Cortex of kidney (tissue), 1 donor: ENCODE data around the gene SLC25A26.

Experiments used
- DNase-seq: peaks from one replicate; lab custom pipeline; 2025; lab: John Stamatoyannopoulos, UW

The SLC25A26 gene

GRCh38 chr3:66396161-66396760 is 175.5 kb downstream of the SLC25A26 start:
- DNase-seq = no peak

GRCh38 chr3:66396888-66397287 is 176.1 kb downstream of the SLC25A26 start:
- DNase-seq = no peak

GRCh38 chr3:66397745-66398144 is 176.9 kb downstream of the SLC25A26 start:
- no peak for DNase-seq

DNA sequence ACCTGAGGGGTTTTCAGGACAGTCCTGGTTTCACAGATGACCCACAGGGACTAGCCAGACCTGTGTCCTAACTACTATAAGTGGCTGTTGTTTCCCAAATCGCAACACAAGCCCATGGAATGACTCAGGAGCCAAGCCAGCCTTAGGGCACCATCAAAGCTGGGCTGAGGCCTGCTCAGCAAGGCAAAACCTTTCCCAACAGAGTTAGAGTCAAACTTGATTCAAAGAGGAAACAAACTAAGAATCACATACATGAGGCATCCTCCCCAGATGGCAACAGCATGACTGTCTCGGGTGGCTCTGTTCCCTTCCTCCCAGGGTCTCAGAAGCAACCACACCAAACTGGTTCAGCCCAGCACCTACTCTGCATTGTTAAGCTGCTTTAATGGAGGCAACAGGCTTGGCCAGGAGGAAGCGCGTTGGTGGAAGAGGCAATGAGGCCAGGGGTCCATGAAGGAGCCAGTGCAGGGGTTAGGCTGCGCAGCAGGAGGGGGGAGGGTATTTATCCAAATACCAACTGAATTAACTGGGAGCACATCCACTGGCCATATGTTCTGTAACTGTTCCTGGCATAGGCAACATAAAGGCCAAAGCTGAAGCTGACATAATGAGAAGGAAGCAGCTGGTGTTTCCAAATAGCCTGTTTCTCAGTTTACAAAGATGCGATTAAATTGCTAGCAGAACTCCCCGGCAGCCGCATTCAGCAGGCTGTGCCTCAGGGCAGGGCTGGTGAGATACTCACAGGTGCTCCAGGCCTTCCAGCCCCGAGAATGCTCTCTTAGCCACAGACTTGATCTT is 177.6 kb downstream of the SLC25A26 start:
- no peak for DNase-seq

DNA sequence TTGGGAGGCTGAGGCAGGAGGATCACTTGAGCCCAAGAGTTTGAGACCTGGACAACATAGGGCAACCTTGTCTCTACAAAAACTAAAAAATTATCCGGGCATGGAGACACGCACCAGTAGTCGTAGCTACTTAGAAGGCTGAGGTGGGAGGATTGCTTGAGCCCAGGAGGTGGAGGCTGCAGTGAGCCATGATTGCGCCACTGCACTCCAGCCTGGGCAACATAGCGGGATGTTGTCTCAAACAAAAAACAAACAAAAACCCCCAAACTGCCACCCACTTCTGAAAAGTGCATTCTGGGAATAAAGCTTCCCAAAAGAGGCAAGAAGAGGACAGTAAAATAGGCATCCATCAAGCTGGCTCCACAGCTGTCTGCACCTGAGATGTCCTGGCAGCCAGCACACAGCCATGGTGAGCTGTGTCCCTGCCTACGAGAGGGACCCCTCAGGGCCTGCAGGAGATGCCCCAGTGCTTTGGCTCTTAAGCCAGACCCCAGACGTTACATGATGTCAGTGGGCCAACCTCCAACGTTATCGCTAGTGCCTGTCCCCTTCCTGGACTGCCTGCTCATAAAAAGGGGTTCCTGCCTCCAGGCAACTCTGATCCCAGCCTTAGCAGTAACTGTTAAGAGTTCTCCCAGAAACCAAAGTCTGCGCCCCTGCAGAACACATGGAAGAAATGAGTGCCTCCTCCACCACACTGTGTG is 178.9 kb downstream of the SLC25A26 start:
- no peak for DNase-seq

DNA sequence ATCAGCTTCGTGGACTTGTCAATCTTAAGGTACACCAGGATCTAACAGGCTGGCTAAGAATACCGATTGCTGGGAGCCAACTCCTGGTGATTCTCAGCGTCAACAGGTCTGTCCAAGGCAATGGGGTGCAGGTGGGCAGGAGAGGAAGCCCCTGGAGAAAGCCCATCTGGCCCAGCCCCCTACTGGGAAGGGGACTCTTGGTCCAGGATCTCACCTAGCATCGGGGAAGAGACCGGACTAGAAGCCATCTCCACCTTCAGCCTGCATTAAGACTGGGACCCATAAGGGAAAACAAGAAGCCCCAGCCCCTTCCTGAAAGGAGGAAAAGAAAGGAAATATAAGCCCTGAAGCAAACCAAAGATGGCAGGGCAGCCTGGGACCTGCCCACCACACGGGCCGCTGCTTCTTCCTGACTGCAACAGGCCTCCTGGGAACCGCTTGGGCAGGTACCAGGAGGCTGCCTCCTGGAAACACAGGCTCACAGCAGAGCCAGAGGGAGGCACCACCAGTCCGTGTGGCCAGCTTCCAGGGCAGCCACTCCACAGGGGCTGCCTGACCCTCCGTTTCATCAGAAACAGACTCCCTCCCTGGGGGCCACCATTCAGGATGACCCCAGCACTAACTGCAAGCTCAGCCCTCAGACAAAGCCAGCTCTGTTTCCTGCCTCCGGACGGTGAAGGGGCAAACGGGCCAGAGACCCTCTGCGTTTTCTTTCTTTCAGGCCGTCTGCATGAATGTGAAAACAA is 179.8 kb downstream of the SLC25A26 start:
- DNase-seq = no peak

DNA sequence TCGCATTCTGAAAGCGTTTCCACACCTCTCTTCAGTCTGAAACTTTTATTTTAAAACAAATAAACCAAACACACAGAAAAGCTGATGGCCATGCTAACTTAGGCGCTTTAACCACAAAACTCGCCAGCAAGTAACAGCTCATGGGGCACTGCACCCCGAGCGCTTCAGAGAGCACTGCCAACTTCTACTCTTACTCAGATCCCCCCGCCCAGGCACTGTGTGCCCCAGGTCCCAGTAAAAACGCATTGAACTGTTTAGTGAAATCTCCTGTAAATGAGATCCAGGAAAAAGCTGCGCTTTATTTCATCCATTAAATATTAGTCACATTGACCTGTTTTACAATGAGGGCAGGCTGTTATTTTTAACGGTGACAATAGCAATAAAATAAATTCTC is 180.4 kb downstream of the SLC25A26 start:
- no peak for DNase-seq

DNA sequence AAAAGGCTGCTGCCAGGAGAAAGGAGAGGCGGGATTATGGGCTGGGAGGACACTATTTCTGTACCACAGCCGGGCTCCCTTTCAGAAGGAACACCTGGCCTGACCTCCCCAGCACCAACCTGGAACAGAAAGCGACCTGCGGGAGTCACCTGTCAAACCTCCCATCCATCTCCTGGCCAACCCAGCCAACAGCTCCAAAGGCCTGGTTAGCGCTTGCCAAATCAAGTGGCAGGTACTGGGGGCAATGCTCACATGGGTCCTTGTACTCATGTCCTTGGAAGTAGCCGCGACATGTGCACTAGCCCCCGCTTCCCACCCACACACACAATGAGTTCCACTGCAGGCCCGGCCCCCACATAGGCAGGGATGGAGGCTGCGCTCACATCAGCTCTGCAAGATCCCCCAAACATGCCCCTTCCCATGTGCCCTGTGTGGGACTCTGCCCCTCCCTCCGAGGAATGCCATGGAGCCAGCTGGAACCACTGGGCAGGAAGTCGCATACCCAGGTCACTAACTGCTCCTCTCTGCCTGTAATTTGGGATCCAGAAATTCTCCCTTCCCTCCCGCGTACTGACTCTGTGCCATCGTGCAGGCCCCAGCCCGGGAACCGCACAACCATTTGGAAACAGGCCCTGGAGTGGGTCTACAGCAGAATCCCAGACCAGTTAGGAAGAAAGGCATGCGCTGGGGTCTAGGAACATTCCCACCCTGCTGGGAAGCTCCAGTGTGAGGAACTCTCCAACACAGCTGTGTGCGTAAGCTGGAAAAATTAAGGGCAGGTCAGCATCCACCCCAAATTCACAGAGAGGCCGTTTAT is 181.1 kb downstream of the SLC25A26 start:
- DNase-seq = no peak

DNA sequence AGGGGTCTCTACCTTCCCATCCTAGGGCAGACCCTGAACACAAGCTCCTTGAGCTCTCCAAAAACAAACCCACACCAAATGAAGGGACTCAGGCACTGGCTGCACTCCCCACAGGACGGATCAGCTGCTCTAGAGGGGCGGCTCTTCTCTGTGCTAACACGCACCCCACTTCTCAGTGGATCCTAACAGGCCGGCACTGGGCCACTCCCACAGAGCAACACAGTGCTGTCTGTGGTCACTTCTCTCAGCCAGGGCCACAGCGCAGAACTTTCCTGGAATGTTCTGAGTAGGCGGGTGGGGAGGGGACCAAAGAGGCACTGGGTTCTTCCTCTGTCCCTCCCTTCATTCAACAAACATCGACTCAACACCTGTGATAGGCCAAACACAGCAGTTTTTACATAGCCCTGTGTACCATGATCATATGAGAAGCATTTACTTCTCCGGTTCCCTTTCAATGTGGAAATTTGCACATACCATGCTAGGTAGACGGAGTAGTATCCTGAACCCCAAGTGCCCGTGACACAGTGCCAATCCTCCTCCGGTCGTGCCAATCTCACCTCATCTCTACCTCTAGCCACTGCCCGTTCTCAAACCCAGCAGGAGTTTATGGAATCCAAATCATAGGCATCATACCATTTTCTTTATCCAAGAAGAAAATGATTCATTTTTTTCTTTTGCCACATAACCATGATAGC is 181.9 kb downstream of the SLC25A26 start:
- no peak for DNase-seq

- DNase-seq = no peak
These were observed 182.7 kb downstream of the SLC25A26 start for GRCh38 chr3:66403323-66403990.

DNA sequence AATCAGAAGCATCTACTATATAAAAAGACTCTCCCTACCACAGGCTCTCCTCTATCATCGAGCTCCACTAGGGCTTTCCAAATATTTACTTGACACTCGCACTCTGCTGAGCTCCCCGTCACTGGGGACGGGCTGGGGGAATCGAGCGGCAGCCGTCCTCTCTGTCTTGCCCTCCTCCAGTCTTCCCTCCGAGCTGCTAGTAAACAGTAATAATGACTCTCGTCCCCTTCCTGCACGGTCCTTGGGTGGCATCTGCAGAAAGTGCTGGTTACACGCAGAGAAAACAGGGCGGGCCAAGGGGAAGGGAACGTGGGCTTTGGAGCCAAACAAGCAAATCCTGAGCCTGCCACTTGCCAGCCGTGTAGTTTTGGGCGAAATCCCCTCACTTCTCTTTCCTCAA is 183.4 kb downstream of the SLC25A26 start:
- no peak for DNase-seq

- no peak for DNase-seq
These were observed 184.3 kb downstream of the SLC25A26 start for GRCh38 chr3:66404903-66405700.

- no peak for DNase-seq
These were observed 184.9 kb downstream of the SLC25A26 start for GRCh38 chr3:66405701-66406091.

DNA sequence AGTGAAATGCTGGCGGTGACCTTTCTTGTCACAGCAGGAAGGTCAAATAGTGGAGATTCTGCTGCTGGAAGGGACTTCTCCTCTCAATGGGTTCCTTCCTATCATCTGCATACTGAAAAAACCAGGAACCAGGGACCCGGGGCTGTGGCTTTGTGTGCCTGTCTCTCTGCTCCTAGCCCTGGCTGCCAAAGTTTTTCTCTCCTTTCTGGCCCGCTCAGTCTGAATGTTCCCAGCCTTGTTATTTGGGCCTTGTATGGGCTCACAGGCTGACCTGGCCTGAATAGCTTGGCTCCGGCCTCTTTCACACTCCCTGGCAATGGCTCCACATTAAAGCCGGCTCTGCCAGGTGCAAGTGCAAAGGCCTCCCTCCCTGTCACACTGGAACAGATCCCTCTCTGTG is 185.4 kb downstream of the SLC25A26 start:
- no peak for DNase-seq

- no peak for DNase-seq
These were observed 186.2 kb downstream of the SLC25A26 start for GRCh38 chr3:66406831-66407610.

- DNase-seq = no peak
These were observed 186.9 kb downstream of the SLC25A26 start for GRCh38 chr3:66407611-66408218.

GRCh38 chr3:66409771-66410754 is 189.3 kb downstream of the SLC25A26 start:
- DNase-seq = no peak
